GM12878 (cell line): ENCODE measurements around the gene TMEM225B. TPM values are rescaled to one million over a fixed set of nuclear protein-coding genes. Genes with fewer than 3 reads are reported as not detected.

ENCODE experiments used
- ATF7 ChIP-seq: fragments of 450-650 bp; IDR thresholded peaks from 2 replicates; pipeline ENCODE4 v1.6.1; 2016; ENCODE audit warnings: low read depth, mild to moderate bottlenecking
- CBFB ChIP-seq: IDR thresholded peaks from 2 replicates; pipeline ENCODE4 v1.6.1; 2016; ENCODE audit warnings: antibody characterized with exemption, low read depth
- CEBPB ChIP-seq, 2 experiments: fragments of 150-350 bp in 1 of 2; IDR thresholded peaks; 2 replicates each; pipeline ENCODE4 v1.6.1; 2012 to 2014; ENCODE audit warnings: low read depth in 2 of 2, low read length in 2 of 2, borderline replicate concordance in 1 of 2, inconsistent platforms in 1 of 2
- EGR1 ChIP-seq, 2 experiments: IDR thresholded peaks; 1 replicate in 1 of 2; 2 replicates in 1 of 2; pipeline ENCODE4 v1.6.1; 2011 to 2012; ENCODE audit warnings: low read depth in 2 of 2, low read length in 2 of 2, borderline replicate concordance in 1 of 2, mild to moderate bottlenecking in 1 of 2, moderate library complexity in 1 of 2
- HCFC1 ChIP-seq: fragments of 150-350 bp; IDR thresholded peaks from 2 replicates; pipeline ENCODE4 v1.6.1; 2014; ENCODE audit warnings: low read length
- KLF5 ChIP-seq: fragments of 450-650 bp; IDR thresholded peaks from 2 replicates; pipeline ENCODE4 v1.6.1; 2014; ENCODE audit warnings: mild to moderate bottlenecking; ENCODE audit not compliant: partially characterized antibody
- NFYA ChIP-seq: IDR thresholded peaks from 2 replicates; pipeline ENCODE4 v1.6.1; 2011; ENCODE audit warnings: low read depth, mild to moderate bottlenecking, low read length, improper control_type of control experiment, borderline replicate concordance
- PAX8 ChIP-seq: fragments of 450-650 bp; IDR thresholded peaks from 2 replicates; pipeline ENCODE4 v1.6.1; 2017; ENCODE audit warnings: mild to moderate bottlenecking, moderate library complexity
- RAD51 ChIP-seq: fragments of 450-650 bp; IDR thresholded peaks from 2 replicates; pipeline ENCODE4 v1.6.1; 2016; ENCODE audit warnings: moderate library complexity, mild to moderate bottlenecking, inconsistent platforms
- SIN3A ChIP-seq: IDR thresholded peaks from 2 replicates; pipeline ENCODE4 v1.6.1; 2012; ENCODE audit warnings: low read depth, low read length, improper control_type of control experiment
- SMAD5 ChIP-seq: IDR thresholded peaks from 2 replicates; pipeline ENCODE4 v1.6.1; 2016; ENCODE audit warnings: antibody characterized with exemption, low read depth
- STAT1 ChIP-seq: fragments of 450-650 bp; conservative IDR thresholded peaks from 2 replicates; pipeline ENCODE4 v1.6.1; 2014; ENCODE audit warnings: antibody characterized with exemption, mild to moderate bottlenecking
- SUZ12 ChIP-seq: fragments of 200-600 bp; sonication (generic); IDR thresholded peaks from one replicate; pipeline ENCODE4 v1.6.1; 2018; ENCODE audit warnings: antibody characterized with exemption, mild to moderate bottlenecking; ENCODE audit not compliant: unreplicated experiment
- TCF12 ChIP-seq: IDR thresholded peaks from 2 replicates; pipeline ENCODE4 v1.6.1; 2011; ENCODE audit warnings: low read depth, mild to moderate bottlenecking, low read length
- ZNF207 ChIP-seq: fragments of 450-650 bp; IDR thresholded peaks from 2 replicates; pipeline ENCODE4 v1.6.1; 2014; ENCODE audit warnings: antibody characterized with exemption, mild to moderate bottlenecking, borderline replicate concordance
- polyA plus RNA-seq, 11 experiments: library from polyadenylated mRNA; depleted of rRNA in 4 of 11; unstranded in 6 of 11; stranded (reverse) in 5 of 11; fragments of >200 nt; fragmentation: Nextera tagmentation in 4 of 11; fragmentation: Illumina TruSeq in 1 of 11; extraction: Ambion mirVana in 4 of 11; extraction: Trizol in 1 of 11; gene quantifications; 1 replicate in 1 of 11; 2 replicates in 10 of 11; pipeline versions ENCODE4 v1.2.1 to v1.2.3, GENCODE V29; 2011 to 2016; ENCODE audit warnings: inconsistent platforms in 2 of 11, missing spikeins in 2 of 11, low read depth in 1 of 11
- total RNA-seq, 4 experiments: library from RNA; depleted of rRNA in 3 of 4; stranded (reverse); fragments of >200 nt in 3 of 4; fragmentation: Illumina TruSeq in 1 of 4; extraction: Trizol in 1 of 4; gene quantifications; 2 replicates each; pipeline versions ENCODE4 v1.2.1 to v1.2.3, GENCODE V29; 2013 to 2021
- TF ChIP-seq, protein P1 (sequence below): fragments of 450-650 bp; formaldehyde crosslinking; IDR thresholded peaks from 2 replicates; pipeline ENCODE4 v1.4.0; 2020; ENCODE audit warnings: mild to moderate bottlenecking, moderate library complexity
- TF ChIP-seq, protein P2 (sequence below): fragments of 450-650 bp; IDR thresholded peaks from 2 replicates; pipeline ENCODE4 v1.6.1; 2016; ENCODE audit warnings: mild to moderate bottlenecking
- TF ChIP-seq, protein P3 (sequence below): IDR thresholded peaks from 2 replicates; pipeline ENCODE4 v1.6.1; 2012; ENCODE audit warnings: mild to moderate bottlenecking, low read depth, low read length
- TF ChIP-seq, protein P4 (sequence below): IDR thresholded peaks from 2 replicates; pipeline ENCODE4 v1.6.1; 2011; ENCODE audit warnings: low read depth, low read length, improper control_type of control experiment, borderline replicate concordance

TMEM225B gene
- total and polyA plus RNA-seq, 10 of the 15 experiments (the other 5 are each of a cell fraction or from before 2014, with no cell fraction given): 0.22 to 1.9 (median 0.43) TPM

DNA sequence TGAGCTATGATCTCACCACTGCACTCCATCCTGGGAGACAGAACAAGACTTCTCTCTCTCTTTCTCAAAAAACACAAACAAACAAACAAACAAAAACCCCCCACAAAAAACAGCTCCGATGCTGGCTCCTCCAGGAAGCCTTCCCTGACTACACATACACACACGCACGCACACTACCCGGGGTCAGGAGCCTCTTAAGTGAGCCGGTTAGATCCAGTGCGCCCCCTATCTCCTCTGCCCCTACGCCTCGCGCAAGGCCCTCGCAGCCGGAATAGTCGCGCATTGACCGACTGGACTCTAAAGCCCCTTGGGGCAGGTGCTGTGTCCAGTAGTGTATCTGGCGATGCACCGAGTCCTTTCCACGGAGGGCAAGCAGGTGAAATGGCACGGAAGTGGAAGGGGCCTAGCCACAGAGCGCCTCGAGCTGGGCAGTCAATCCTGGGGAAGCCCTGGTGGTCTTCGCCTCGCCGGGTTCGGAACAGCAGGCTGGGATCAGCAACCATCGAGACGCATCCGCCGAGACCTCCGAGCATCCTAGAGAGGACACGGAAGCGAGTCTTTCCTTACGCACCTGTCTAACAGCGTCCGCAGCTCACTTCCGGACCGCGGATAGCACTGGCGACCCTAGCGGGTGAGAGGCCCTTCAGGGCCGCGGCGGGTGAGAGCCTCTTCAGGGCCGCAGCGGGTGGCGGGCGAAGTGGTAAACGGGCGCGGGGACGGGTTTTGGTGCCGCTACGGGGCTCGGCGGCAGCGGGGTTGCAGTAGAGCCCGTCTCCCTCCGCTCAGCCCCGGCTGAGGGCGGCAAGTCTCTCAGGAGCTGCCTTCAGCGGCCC is 18.5 kb downstream of the TMEM225B start, which contains the start of gene ZSCAN25 (continued):
- TF ChIP-seq, protein P1, sequence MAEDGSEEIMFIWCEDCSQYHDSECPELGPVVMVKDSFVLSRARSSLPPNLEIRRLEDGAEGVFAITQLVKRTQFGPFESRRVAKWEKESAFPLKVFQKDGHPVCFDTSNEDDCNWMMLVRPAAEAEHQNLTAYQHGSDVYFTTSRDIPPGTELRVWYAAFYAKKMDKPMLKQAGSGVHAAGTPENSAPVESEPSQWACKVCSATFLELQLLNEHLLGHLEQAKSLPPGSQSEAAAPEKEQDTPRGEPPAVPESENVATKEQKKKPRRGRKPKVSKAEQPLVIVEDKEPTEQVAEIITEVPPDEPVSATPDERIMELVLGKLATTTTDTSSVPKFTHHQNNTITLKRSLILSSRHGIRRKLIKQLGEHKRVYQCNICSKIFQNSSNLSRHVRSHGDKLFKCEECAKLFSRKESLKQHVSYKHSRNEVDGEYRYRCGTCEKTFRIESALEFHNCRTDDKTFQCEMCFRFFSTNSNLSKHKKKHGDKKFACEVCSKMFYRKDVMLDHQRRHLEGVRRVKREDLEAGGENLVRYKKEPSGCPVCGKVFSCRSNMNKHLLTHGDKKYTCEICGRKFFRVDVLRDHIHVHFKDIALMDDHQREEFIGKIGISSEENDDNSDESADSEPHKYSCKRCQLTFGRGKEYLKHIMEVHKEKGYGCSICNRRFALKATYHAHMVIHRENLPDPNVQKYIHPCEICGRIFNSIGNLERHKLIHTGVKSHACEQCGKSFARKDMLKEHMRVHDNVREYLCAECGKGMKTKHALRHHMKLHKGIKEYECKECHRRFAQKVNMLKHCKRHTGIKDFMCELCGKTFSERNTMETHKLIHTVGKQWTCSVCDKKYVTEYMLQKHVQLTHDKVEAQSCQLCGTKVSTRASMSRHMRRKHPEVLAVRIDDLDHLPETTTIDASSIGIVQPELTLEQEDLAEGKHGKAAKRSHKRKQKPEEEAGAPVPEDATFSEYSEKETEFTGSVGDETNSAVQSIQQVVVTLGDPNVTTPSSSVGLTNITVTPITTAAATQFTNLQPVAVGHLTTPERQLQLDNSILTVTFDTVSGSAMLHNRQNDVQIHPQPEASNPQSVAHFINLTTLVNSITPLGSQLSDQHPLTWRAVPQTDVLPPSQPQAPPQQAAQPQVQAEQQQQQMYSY: no peak
- TF ChIP-seq, protein P2, sequence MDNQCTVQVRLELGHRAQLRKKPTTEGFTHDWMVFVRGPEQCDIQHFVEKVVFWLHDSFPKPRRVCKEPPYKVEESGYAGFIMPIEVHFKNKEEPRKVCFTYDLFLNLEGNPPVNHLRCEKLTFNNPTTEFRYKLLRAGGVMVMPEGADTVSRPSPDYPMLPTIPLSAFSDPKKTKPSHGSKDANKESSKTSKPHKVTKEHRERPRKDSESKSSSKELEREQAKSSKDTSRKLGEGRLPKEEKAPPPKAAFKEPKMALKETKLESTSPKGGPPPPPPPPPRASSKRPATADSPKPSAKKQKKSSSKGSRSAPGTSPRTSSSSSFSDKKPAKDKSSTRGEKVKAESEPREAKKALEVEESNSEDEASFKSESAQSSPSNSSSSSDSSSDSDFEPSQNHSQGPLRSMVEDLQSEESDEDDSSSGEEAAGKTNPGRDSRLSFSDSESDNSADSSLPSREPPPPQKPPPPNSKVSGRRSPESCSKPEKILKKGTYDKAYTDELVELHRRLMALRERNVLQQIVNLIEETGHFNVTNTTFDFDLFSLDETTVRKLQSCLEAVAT: 0 out of 2 replicates have a peak, but pooled peaks have one; percentile 38
- TF ChIP-seq PAX8 (no peak), CBFB (peak; percentile 74), TCF12 (peak; percentile 84; the same call in 1 of the 2 replicates), NFYA (no peak), SUZ12 (no peak), SIN3A (no peak), CEBPB (IDR thresholded peaks at IDR 0.05; ENCODE audit: borderline replicate concordance in 1 of 2, low read depth in 2 of 2, low read length in 2 of 2) (no peak), ZNF207 (peak; percentile 21; the same call in 1 of the 2 replicates), STAT1 (peak; percentile 3; the same call in 1 of the 2 replicates), EGR1 (IDR thresholded peaks at IDR 0.05; ENCODE audit: borderline replicate concordance in 1 of 2, low read depth in 2 of 2, low read length in 2 of 2) (peak; percentile 80 to 92), SMAD5 (peak; percentile 47; the same call in 1 of the 2 replicates), HCFC1 (peak; percentile 79), KLF5 (no peak), ATF7 (0 out of 2 replicates have a peak, but pooled peaks have one; percentile 24), RAD51 (no peak)
- TF ChIP-seq, protein P3, sequence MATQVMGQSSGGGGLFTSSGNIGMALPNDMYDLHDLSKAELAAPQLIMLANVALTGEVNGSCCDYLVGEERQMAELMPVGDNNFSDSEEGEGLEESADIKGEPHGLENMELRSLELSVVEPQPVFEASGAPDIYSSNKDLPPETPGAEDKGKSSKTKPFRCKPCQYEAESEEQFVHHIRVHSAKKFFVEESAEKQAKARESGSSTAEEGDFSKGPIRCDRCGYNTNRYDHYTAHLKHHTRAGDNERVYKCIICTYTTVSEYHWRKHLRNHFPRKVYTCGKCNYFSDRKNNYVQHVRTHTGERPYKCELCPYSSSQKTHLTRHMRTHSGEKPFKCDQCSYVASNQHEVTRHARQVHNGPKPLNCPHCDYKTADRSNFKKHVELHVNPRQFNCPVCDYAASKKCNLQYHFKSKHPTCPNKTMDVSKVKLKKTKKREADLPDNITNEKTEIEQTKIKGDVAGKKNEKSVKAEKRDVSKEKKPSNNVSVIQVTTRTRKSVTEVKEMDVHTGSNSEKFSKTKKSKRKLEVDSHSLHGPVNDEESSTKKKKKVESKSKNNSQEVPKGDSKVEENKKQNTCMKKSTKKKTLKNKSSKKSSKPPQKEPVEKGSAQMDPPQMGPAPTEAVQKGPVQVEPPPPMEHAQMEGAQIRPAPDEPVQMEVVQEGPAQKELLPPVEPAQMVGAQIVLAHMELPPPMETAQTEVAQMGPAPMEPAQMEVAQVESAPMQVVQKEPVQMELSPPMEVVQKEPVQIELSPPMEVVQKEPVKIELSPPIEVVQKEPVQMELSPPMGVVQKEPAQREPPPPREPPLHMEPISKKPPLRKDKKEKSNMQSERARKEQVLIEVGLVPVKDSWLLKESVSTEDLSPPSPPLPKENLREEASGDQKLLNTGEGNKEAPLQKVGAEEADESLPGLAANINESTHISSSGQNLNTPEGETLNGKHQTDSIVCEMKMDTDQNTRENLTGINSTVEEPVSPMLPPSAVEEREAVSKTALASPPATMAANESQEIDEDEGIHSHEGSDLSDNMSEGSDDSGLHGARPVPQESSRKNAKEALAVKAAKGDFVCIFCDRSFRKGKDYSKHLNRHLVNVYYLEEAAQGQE: no peak; the same call in 1 of the 2 replicates
- TF ChIP-seq, protein P4, sequence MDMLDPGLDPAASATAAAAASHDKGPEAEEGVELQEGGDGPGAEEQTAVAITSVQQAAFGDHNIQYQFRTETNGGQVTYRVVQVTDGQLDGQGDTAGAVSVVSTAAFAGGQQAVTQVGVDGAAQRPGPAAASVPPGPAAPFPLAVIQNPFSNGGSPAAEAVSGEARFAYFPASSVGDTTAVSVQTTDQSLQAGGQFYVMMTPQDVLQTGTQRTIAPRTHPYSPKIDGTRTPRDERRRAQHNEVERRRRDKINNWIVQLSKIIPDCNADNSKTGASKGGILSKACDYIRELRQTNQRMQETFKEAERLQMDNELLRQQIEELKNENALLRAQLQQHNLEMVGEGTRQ: no peak
